Nephron progenitor cell (in vitro differentiated cells): Measurements from ENCODE around the gene MAMLD1.

Experiments used
- DNase-seq: peaks from one replicate; pipeline ENCODE4 v3.0.0; 2021
- H3K27ac Mint-ChIP-seq: 2 replicates; pipeline ENCODE4 v1.8.0; 2021; ENCODE audit warnings: mild to moderate bottlenecking, moderate library complexity, mixed read lengths
- H3K27me3 Mint-ChIP-seq: 2 replicates; pipeline ENCODE4 v1.8.0; 2021; ENCODE audit warnings: mild to moderate bottlenecking, low read depth, mixed read lengths; ENCODE audit not compliant: poor library complexity
- H3K36me3 Mint-ChIP-seq: 2 replicates; pipeline ENCODE4 v1.8.0; 2021; ENCODE audit warnings: low read depth, mixed read lengths
- H3K4me1 Mint-ChIP-seq: 2 replicates; pipeline ENCODE4 v1.8.0; 2021; ENCODE audit warnings: mixed read lengths
- H3K4me3 Mint-ChIP-seq: 2 replicates; pipeline ENCODE4 v1.8.0; 2021; ENCODE audit warnings: mild to moderate bottlenecking, moderate library complexity, mixed read lengths
- H3K9me3 Mint-ChIP-seq: 2 replicates; pipeline ENCODE4 v1.8.0; 2021; ENCODE audit warnings: mild to moderate bottlenecking, moderate library complexity, mixed read lengths
- CTCF ChIP-seq: fragments of 200-600 bp; sonication (generic); IDR thresholded peaks from 2 replicates; pipeline ENCODE4 v1.5.0; 2021; ENCODE audit warnings: antibody characterized with exemption

The MAMLD1 gene

GRCh38 chrX:150517303-150517910 lies 154.3 kb downstream of the MAMLD1 start:
- Mint-ChIP-seq H3K9me3 (peaks cover 59% of the 10 kb centered on the region), H3K36me3 (no peaks in the 10 kb centered on the region), H3K4me3 (no peak overlapping the region), H3K27ac (no peak overlapping the region), H3K4me1 (peaks cover 27% of the 10 kb centered on the region), H3K27me3 (peaks cover 6% of the 10 kb centered on the region)
- no peak for TF ChIP-seq CTCF
- no peak for DNase-seq

- H3K27ac Mint-ChIP-seq = no peak overlapping the region
- DNase-seq = no peak
- no peak for TF ChIP-seq CTCF
- H3K9me3 Mint-ChIP-seq = peaks cover 50% of the 10 kb centered on the region
- no peak overlapping the region for H3K4me3 Mint-ChIP-seq
- no peaks in the 10 kb centered on the region for H3K36me3 Mint-ChIP-seq
- H3K27me3 Mint-ChIP-seq = no peaks in the 10 kb centered on the region
- H3K4me1 Mint-ChIP-seq = peaks cover 7% of the 10 kb centered on the region
Observed at GRCh38 chrX:150522494-150522893, 159.4 kb downstream of the MAMLD1 start.

- Mint-ChIP-seq H3K9me3 (peaks cover 47% of the 10 kb centered on the region), H3K4me1 (no peaks in the 10 kb centered on the region), H3K36me3 (no peaks in the 10 kb centered on the region), H3K27me3 (no peaks in the 10 kb centered on the region), H3K4me3 (no peak overlapping the region), H3K27ac (no peak overlapping the region)
- TF ChIP-seq CTCF = no peak
- DNase-seq = no peak
Observed at GRCh38 chrX:150525061-150525919, 162.2 kb downstream of the MAMLD1 start.

- no peak overlapping the region for H3K4me3 Mint-ChIP-seq
- no peak for TF ChIP-seq CTCF
- H3K27ac Mint-ChIP-seq = no peak overlapping the region
- H3K27me3 Mint-ChIP-seq = no peaks in the 10 kb centered on the region
- H3K4me1 Mint-ChIP-seq = no peaks in the 10 kb centered on the region
- no peaks in the 10 kb centered on the region for H3K36me3 Mint-ChIP-seq
- H3K9me3 Mint-ChIP-seq = peaks cover 51% of the 10 kb centered on the region
- no peak for DNase-seq
Observed at GRCh38 chrX:150526692-150527091, 163.6 kb downstream of the MAMLD1 start.

GRCh38 chrX:150527108-150527507 lies 164.0 kb downstream of the MAMLD1 start:
- no peak for DNase-seq
- Mint-ChIP-seq H3K36me3 (no peaks in the 10 kb centered on the region), H3K4me1 (no peaks in the 10 kb centered on the region), H3K9me3 (peaks cover 52% of the 10 kb centered on the region), H3K4me3 (no peak overlapping the region), H3K27me3 (no peaks in the 10 kb centered on the region), H3K27ac (no peak overlapping the region)
- no peak for TF ChIP-seq CTCF
